Retinal pigment epithelial cell (primary cell): Measurements from ENCODE around the gene CORO1C.

Source experiments
- DNase-seq: peaks from one replicate; pipeline ENCODE4 v3.0.0-alpha.2; 2010; ENCODE audit warnings: low read depth
- H3K4me3 ChIP-seq: 2 replicates; pipeline ENCODE4 v1.5.1; 2011; ENCODE audit warnings: mild to moderate bottlenecking, low read length, control low read depth, moderate library complexity
- TF ChIP-seq, protein P1 (sequence below): conservative IDR thresholded peaks from 2 replicates; pipeline ENCODE4 v1.5.1; 2011; ENCODE audit warnings: low read depth, low read length, control low read depth, inconsistent platforms

Gene CORO1C

DNA sequence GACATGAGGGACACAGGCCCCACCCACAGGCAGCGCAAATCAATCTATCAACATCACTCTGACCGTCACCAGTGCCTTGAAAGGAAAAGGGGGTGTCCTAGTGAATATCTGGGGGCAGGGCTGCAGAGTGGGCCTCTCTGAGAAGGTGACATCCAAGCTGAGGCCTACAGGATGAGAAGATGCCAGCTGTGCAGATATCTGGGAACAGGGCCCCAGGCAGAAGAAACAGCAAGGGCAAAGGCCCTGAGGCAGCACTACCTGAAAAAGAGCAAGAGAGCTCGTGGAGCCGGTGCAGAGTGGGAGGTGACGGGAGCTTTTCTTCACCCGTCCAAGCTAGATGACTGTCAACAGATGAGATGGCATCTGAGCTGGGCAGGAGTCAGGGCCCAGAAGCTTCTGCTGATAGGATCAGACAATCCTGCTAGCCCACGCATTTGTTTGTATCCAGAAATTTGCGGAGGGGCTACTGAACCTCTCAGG, 120.9 kb downstream of the CORO1C start:
- no peak for DNase-seq
- no peak overlapping the region for H3K4me3 ChIP-seq
- TF ChIP-seq, protein P1, sequence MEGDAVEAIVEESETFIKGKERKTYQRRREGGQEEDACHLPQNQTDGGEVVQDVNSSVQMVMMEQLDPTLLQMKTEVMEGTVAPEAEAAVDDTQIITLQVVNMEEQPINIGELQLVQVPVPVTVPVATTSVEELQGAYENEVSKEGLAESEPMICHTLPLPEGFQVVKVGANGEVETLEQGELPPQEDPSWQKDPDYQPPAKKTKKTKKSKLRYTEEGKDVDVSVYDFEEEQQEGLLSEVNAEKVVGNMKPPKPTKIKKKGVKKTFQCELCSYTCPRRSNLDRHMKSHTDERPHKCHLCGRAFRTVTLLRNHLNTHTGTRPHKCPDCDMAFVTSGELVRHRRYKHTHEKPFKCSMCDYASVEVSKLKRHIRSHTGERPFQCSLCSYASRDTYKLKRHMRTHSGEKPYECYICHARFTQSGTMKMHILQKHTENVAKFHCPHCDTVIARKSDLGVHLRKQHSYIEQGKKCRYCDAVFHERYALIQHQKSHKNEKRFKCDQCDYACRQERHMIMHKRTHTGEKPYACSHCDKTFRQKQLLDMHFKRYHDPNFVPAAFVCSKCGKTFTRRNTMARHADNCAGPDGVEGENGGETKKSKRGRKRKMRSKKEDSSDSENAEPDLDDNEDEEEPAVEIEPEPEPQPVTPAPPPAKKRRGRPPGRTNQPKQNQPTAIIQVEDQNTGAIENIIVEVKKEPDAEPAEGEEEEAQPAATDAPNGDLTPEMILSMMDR: no peak

DNA sequence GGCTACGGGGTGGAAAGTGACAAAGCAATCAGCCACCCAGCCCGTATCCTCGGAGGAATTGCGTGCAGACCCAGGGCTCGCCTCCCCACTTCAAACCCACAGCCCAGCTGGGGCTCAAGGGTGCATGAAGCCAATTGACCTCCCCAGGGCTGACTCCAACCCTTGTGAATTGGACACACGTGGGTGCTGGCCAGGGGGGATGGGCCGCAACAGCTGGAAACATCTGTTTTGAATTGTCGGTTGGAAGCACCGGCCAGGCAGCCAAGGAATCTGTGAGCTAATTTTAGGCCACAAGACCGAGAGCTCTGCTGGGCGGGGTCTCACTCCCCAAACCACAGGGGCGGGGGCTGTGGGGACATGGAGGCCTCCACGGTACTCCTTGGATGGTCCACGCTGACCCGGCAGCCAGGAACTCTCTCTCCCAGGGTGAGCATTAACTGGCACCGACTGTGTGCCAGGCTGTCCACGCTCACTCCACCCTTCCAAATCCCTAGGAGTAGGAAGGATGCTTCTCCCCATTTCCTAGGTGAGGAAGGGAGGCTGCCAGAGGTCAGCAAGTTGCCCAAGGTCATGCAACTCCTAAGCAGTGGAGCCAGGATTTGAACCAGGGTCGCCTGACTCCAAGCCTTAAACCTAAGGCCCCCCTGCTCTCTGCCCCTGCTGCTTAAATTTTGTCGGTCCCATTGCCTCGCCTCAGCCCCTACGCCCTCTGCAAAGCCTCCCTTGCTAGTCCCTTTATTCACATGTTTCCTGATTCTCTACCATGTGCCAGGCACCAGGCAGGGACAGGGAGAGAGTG, 121.6 kb downstream of the CORO1C start:
- DNase-seq: no peak
- TF ChIP-seq, protein P1: no peak

DNA sequence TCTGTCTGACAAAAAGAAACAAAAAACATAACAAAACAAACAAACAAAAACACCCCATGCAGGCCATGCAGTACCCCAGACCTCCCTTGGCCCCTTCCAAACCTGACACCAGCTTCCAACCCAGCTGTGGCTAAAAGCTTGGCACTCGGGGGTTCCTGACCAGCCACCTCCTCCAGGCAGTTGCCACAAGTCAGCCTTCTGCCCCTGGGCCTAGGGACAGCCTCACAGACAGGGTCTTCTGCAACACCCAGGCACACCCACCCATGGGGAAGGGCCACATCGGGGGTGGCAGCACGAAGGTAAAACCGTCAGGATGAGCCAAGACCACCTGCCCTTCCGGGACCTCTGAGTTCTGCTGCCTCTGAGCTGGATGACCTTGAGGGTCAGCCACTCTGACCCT, 122.7 kb downstream of the CORO1C start:
- no peak overlapping the region for H3K4me3 ChIP-seq
- no peak for DNase-seq
- TF ChIP-seq, protein P1: no peak

More for the DNA sequence above, 121.6 kb downstream of the CORO1C start:
- no peak overlapping the region for H3K4me3 ChIP-seq

DNA sequence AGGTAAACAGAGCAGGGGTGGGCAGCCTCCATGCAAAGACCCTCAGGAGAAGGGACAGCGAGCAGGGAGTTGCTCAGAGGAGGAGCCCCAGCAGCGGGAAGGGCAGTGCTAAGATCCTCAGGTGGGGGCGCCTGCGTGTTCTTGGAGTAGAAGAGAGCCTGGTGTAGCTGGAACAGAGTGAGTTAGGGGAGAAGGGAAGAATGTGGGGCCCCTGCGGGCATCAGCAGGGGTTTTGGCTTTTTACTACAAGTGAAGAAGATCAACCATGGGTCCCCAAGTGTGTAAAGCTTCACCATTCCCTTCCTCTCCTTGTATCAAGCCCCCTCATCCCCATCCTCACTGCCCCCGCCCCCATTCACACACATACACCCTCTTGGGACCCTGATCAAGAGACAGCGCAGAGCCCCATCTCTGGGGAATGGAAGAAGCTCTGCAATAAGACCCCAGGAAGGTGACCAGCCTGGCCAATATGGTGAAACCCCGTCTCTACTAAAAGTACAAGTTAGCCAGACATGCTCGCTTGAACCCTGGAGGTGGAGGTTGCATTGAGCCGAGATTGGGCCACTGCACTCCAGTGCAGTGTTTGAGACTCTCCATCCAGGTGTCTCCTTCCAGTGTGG, 123.2 kb downstream of the CORO1C start:
- TF ChIP-seq, protein P1: no peak
- DNase-seq: no peak
- no peak overlapping the region for H3K4me3 ChIP-seq

DNA sequence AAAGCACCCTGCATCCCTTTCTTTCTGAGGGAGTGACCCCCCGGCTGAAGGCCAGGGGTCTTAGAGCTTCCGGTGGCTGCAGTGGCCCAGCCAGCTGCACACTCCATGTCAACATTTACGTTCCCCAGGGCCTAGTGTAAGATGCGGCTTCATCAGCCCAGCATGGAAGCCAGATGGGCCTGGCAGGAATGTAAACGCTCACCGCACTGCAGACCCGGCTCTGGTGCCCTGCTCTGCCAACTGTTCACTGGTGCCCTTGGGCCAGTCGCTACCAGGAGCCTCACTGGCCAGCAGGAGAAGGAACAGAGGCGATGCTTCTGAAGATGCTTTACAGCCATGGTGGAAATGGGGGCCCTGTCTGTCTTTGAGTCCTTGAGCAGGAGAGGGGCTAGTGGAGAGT, 124.8 kb downstream of the CORO1C start:
- H3K4me3 ChIP-seq: no peak overlapping the region
- no peak for DNase-seq
- TF ChIP-seq, protein P1: no peak

DNA sequence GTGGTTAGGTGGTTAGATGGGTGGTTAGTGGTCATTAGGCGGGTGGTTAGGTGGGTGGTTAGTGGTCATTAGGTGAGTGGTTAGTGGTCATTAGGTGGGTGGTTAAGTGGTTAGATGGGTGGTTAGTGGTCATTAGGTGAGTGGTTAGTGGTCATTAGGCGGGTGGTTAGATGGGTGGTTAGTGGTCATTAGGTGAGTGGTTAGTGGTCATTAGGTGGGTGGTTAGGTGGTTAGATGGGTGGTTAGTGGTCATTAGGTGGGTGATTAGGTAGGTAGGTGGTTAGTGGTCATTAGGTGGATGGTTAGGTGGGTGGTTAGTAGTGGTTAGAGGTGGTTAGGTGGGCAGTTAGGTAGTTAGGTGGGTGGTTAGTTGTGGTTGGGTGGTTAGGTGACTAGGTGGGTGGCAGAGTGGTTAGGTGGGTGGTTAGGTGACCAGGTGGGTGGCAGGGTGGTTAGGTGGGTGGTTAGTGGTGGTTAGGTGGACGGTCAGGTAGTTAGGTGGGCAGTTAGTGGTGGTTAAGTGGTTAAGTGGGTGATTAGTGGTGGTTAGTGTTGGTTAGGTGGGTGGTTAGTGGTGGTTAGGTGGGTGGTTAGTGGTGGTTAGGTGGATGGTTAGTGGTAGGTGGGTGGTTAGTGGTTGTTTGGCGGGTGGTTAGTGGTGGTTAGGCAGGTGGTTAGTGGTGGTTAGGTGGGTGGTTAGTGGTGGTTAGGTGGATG, 125.5 kb downstream of the CORO1C start:
- TF ChIP-seq, protein P1: no peak
- DNase-seq: no peak
- no peak overlapping the region for H3K4me3 ChIP-seq
